HepG2 (cell line): ENCODE measurements around the gene SPEM2. TPM values are rescaled to one million over a fixed set of nuclear protein-coding genes. Genes with fewer than 3 reads are reported as not detected.

ENCODE experiments used
- ATAC-seq: fragments of 200-7000 bp; cut with Tn5 transposase; 3 replicates; pipeline ENCODE4 v1.9.1; 2020; ENCODE audit warnings: mild to moderate bottlenecking, moderate library complexity
- BruUV-seq: library from RNA; stranded (reverse); fragments of 400-500 nt; replicated peaks from 2 replicates; lab custom pipeline; 2021; lab: Mats Ljungman, UMichigan
- CTCF ChIA-PET: fragments of 300-600 bp; formaldehyde crosslinking; extraction: SDS; loops from one replicate; lab custom pipeline; 2021; ENCODE audit warnings: low total read pairs, inconsistent platforms, low intra/inter-chr PET ratio; lab: Yijun Ruan, JAX
- POLR2A ChIA-PET: fragments of 350-600 bp; sonication (Branson Sonifier 250); formaldehyde crosslinking; loops from one replicate; lab custom pipeline; 2020; ENCODE audit warnings: antibody characterized with exemption, inconsistent platforms; lab: Yijun Ruan, JAX
- DNase-seq: peaks from one replicate; pipeline ENCODE4 v3.0.0-alpha.2; 2015; ENCODE audit warnings: low spot score
- FAIRE-seq: peaks from 3 replicates; lab custom pipeline; 2011; peaks lifted over from hg19 to GRCh38; lab: Jason Lieb, UNC
- H2AFZ ChIP-seq: one replicate; pipeline ENCODE4 v1.6.1; 2011; ENCODE audit warnings: low read length, inconsistent platforms
- H3K27ac ChIP-seq: fragments of 300-600 bp; 3 replicates; pipeline ENCODE4 v1.8.0; 2011; ENCODE audit warnings: mixed run types, mild to moderate bottlenecking, mixed read lengths, low read length, inconsistent platforms; ENCODE audit not compliant: insufficient read depth; ENCODE audit errors: extremely low read length
- H3K27me3 ChIP-seq, 2 experiments: fragments of 200-600 bp in 1 of 2; 2 replicates in 1 of 2; 3 replicates in 1 of 2; pipeline versions ENCODE4 v1.6.0 to v1.8.0; 2011; ENCODE audit warnings: low read length in 2 of 2, mild to moderate bottlenecking in 2 of 2, moderate library complexity in 2 of 2, inconsistent platforms in 1 of 2; ENCODE audit not compliant: insufficient read depth in 2 of 2, control insufficient read depth in 1 of 2
- H3K36me3 ChIP-seq, 2 experiments: fragments of 200-600 bp in 1 of 2; replicated peaks in 1 of 2; 2 replicates in 1 of 2; 3 replicates in 1 of 2; pipeline versions ENCODE4 v1.5.1 to v1.8.0; 2011; ENCODE audit warnings: low read length in 2 of 2, inconsistent platforms in 1 of 2; ENCODE audit not compliant: insufficient read depth in 2 of 2, control insufficient read depth in 1 of 2
- H3K4me1 ChIP-seq: 2 replicates; pipeline ENCODE4 v1.5.1; 2012; ENCODE audit warnings: low read length, inconsistent platforms; ENCODE audit not compliant: insufficient read depth
- H3K4me2 ChIP-seq: 2 replicates; pipeline ENCODE4 v1.6.0; 2011; ENCODE audit warnings: low read depth, low read length, inconsistent platforms
- H3K4me3 ChIP-seq, 3 experiments: fragments of 200-600 bp in 1 of 3; sonication (generic), shearing (Covaris generic) in 1 of 3; replicated peaks in 1 of 3; 2 replicates each; pipeline ENCODE4 v1.5.1; 2011 to 2016; ENCODE audit warnings: low read length in 3 of 3, inconsistent platforms in 2 of 3, low read depth in 2 of 3, mild to moderate bottlenecking in 2 of 3, control low read depth in 1 of 3, mixed read lengths in 1 of 3; ENCODE audit not compliant: insufficient read depth in 1 of 3
- H3K79me2 ChIP-seq: one replicate; pipeline ENCODE4 v1.6.1; 2011; ENCODE audit warnings: low read length, inconsistent platforms; ENCODE audit not compliant: insufficient read depth
- H3K9ac ChIP-seq: 2 replicates; pipeline ENCODE4 v1.6.0; 2011; ENCODE audit warnings: mild to moderate bottlenecking, low read depth, low read length, inconsistent platforms; ENCODE audit not compliant: insufficient read depth
- H3K9me3 ChIP-seq: 2 replicates; pipeline ENCODE4 v1.5.1; 2012; ENCODE audit warnings: mild to moderate bottlenecking, low read length
- H4K20me1 ChIP-seq: 2 replicates; pipeline ENCODE4 v1.6.0; 2011; ENCODE audit warnings: inconsistent platforms, mild to moderate bottlenecking, low read length, moderate library complexity; ENCODE audit not compliant: insufficient read depth
- ARID2 ChIP-seq: sonication (generic); formaldehyde crosslinking; IDR thresholded peaks from 2 replicates; pipeline ENCODE4 v1.8.1; 2022; ENCODE audit warnings: mild to moderate bottlenecking, missing genetic modification reagents, borderline replicate concordance
- ATF4 ChIP-seq, 2 experiments: fragments of 450-650 bp in 1 of 2; sonication (generic) in 1 of 2; formaldehyde crosslinking; IDR thresholded peaks; 2 replicates each; pipeline versions ENCODE4 v1.5.0 to v1.8.0; 2020 to 2022; ENCODE audit warnings: mild to moderate bottlenecking in 1 of 2, missing genetic modification reagents in 1 of 2
- EHMT2 ChIP-seq: fragments of 200-600 bp; sonication (generic); IDR thresholded peaks from 2 replicates; pipeline ENCODE4 v1.7.0; 2017; ENCODE audit warnings: antibody characterized with exemption, low read depth, low read length, borderline replicate concordance
- GABPB1 ChIP-seq: IDR thresholded peaks from 2 replicates; pipeline ENCODE4 v1.6.1; 2016; ENCODE audit warnings: mild to moderate bottlenecking, missing genetic modification reagents, moderate library complexity, missing compliant biosample characterization
- IRX3 ChIP-seq: sonication (generic); formaldehyde crosslinking; IDR thresholded peaks from 2 replicates; pipeline ENCODE4 v1.8.1; 2023; ENCODE audit warnings: mild to moderate bottlenecking, low read depth, missing genetic modification reagents, borderline replicate concordance
- MEF2D ChIP-seq: sonication (generic); formaldehyde crosslinking; IDR thresholded peaks from 2 replicates; pipeline ENCODE4 v1.5.1; 2020; ENCODE audit warnings: mild to moderate bottlenecking, missing genetic modification reagents
- MTA1 ChIP-seq: sonication (generic); formaldehyde crosslinking; IDR thresholded peaks from 2 replicates; pipeline ENCODE4 v1.4.0; 2020; ENCODE audit warnings: missing genetic modification reagents, mild to moderate bottlenecking, borderline replicate concordance
- NR2C2 ChIP-seq: sonication (generic); formaldehyde crosslinking; IDR thresholded peaks from 2 replicates; pipeline ENCODE4 v1.4.0; 2020; ENCODE audit warnings: missing genetic modification reagents, mild to moderate bottlenecking, moderate library complexity, borderline replicate concordance
- PATZ1 ChIP-seq: sonication (generic); formaldehyde crosslinking; IDR thresholded peaks from 2 replicates; pipeline ENCODE4 v1.4.0; 2020; ENCODE audit warnings: missing genetic modification reagents
- RARA ChIP-seq: IDR thresholded peaks from 2 replicates; pipeline ENCODE4 v1.6.1; 2016; ENCODE audit warnings: missing genetic modification reagents, missing compliant biosample characterization
- RXRA ChIP-seq: sonication (generic); formaldehyde crosslinking; IDR thresholded peaks from 2 replicates; pipeline ENCODE4 v1.5.1; 2020; ENCODE audit warnings: missing genetic modification reagents
- SIN3A ChIP-seq: IDR thresholded peaks from 2 replicates; pipeline ENCODE4 v1.6.1; 2011; ENCODE audit warnings: low read depth, mild to moderate bottlenecking, control low read depth, low read length, borderline replicate concordance
- SRSF1 ChIP-seq: fragments of 200-400 bp; formaldehyde crosslinking; optimal IDR thresholded peaks from 2 replicates; pipeline ENCODE3; 2017; ENCODE audit warnings: mild to moderate bottlenecking, low read depth, low read length, moderate library complexity
- ZEB1 ChIP-seq: IDR thresholded peaks from 2 replicates; pipeline ENCODE4 v1.6.1; 2012; ENCODE audit warnings: mild to moderate bottlenecking, low read depth, inconsistent platforms; ENCODE audit not compliant: insufficient replicate concordance
- ZNF280B ChIP-seq: sonication (generic); formaldehyde crosslinking; IDR thresholded peaks from 2 replicates; pipeline ENCODE4 v1.5.0; 2020; ENCODE audit warnings: missing genetic modification reagents, mild to moderate bottlenecking, borderline replicate concordance
- ZNF3 ChIP-seq: IDR thresholded peaks from 2 replicates; pipeline ENCODE4 v1.7.0; 2017; ENCODE audit warnings: inconsistent platforms
- ZNF30 ChIP-seq: sonication (generic); formaldehyde crosslinking; IDR thresholded peaks from 2 replicates; pipeline ENCODE4 v1.5.0; 2020; ENCODE audit warnings: mild to moderate bottlenecking, missing genetic modification reagents
- ZNF629 ChIP-seq: sonication (generic); formaldehyde crosslinking; conservative IDR thresholded peaks from 2 replicates; pipeline ENCODE4 v1.5.0; 2020; ENCODE audit warnings: missing genetic modification reagents
- ZNF816 ChIP-seq: sonication (generic); formaldehyde crosslinking; IDR thresholded peaks from 2 replicates; pipeline ENCODE4 v1.8.0; 2022; ENCODE audit warnings: missing genetic modification reagents, mild to moderate bottlenecking, borderline replicate concordance
- ZSCAN22 ChIP-seq: sonication (generic); formaldehyde crosslinking; IDR thresholded peaks from 2 replicates; pipeline ENCODE4 v1.4.0; 2020; ENCODE audit warnings: mild to moderate bottlenecking, missing genetic modification reagents
- WGBS: methylation state at CpG from one replicate; pipeline ENCODE4 v1.1.6; 2017; ENCODE audit warnings: low lambda C conversion rate; 5-methylcytosine and 5-hydroxymethylcytosine counted together
- in situ Hi-C: cut with HindIII; loops from 2 replicates; pipeline ENCODE4 v1.10.0; 2017; ENCODE audit warnings: low pct_unique_long_range_greater_than_20kb; ENCODE audit not compliant: extremely low pct_ligation_motif_present
- intact Hi-C: fragments of 100-400 bp; cut with micrococcal nuclease; formaldehyde crosslinking; loops from one replicate; pipeline ENCODE4 v1.10.0; 2022; ENCODE audit not compliant: unreplicated experiment
- polyA plus RNA-seq, 8 experiments: library from polyadenylated mRNA; depleted of rRNA in 3 of 8; stranded (reverse) in 7 of 8; unstranded in 1 of 8; fragments of >200 nt; fragmentation: Illumina TruSeq in 4 of 8; extraction: Trizol in 4 of 8; gene quantifications; 2 replicates each; pipeline versions ENCODE4 v1.2.1 to v1.2.3, GENCODE V29; 2011 to 2016; ENCODE audit warnings: low read depth in 4 of 8, missing spikeins in 1 of 8, mixed read lengths in 1 of 8; ENCODE audit not compliant: insufficient read depth in 1 of 8
- total RNA-seq, 5 experiments: library from RNA; depleted of rRNA; stranded (reverse); fragments of >200 nt; fragmentation: Illumina TruSeq; extraction: Trizol; gene quantifications; 2 replicates each; pipeline ENCODE4 v1.2.3, GENCODE V29; 2016; ENCODE audit warnings: low read depth in 1 of 5

Gene SPEM2
- total and polyA plus RNA-seq, 2 of the 13 experiments (the other 11 are each of a cell fraction or from before 2014, with no cell fraction given) = not detected

GRCh38 chr17:7405350-7406234 lies 19.8 kb upstream of the SPEM2 start:
- FAIRE-seq = no peak
- ChIA-PET POLR2A (interaction anchor here (3.2 to 3.3 kb wide), 2 partner anchors 35 to 53 kb away, joined by 21 to 44 read pairs; partner anchors contain the start of genes FGF11, KCTD11 and TMEM95), CTCF (no interaction called here)
- Histone ChIP-seq H3K9me3 (no peaks in the 10 kb centered on the region), H3K4me3 (peak overlapping the region; percentile 62 to 95 (median 70)), H3K4me2 (peak overlapping the region; percentile 80), H3K27me3 (no peaks in the 10 kb centered on the region; a peak in 1 of 5 replicates), H3K36me3 (0 out of 5 replicates have a peak, but pooled peaks cover 0 to 2% of the 10 kb centered on the region in 2 experiments), H3K27ac (no peak overlapping the region), H3K4me1 (peaks cover 18% of the 10 kb centered on the region), H3K9ac (peak overlapping the region; percentile 69; the same call in 1 of the 2 replicates), H2AFZ (no peak overlapping the region), H3K79me2 (peaks cover 4% of the 10 kb centered on the region), H4K20me1 (no peaks in the 10 kb centered on the region)
- BruUV-seq = TSS peak; percentile 48
- no peak for DNase-seq
- 19% methylated on average over 28 of the region's 38 CpGs for WGBS
- in situ Hi-C loops (no loop called here), intact Hi-C loops (no loop called here)
- ATAC-seq = no peak
- no peak for TF ChIP-seq ARID2 (CRISPR knock-in tag)
- no peak for TF ChIP-seq ZNF816
- no peak for TF ChIP-seq EHMT2
- no peak for TF ChIP-seq MEF2D (CRISPR knock-in tag)
- TF ChIP-seq IRX3 (CRISPR knock-in tag) = no peak
- TF ChIP-seq ZNF629 (CRISPR knock-in tag) = no peak
- TF ChIP-seq GABPB1 = peak; percentile 13; the same call in 1 of the 2 replicates
- no peak for TF ChIP-seq SIN3A
- no peak for TF ChIP-seq ZNF280B (CRISPR knock-in tag)
- no peak for TF ChIP-seq NR2C2 (CRISPR knock-in tag)
- TF ChIP-seq MTA1 (CRISPR knock-in tag) = peak; percentile 5; the same call in 1 of the 2 replicates
- TF ChIP-seq ZNF30 = no peak
- no peak for TF ChIP-seq ZSCAN22 (CRISPR knock-in tag)
- TF ChIP-seq ATF4 (CRISPR knock-in tag; IDR thresholded peaks at IDR 0.05) = no peak
- TF ChIP-seq RXRA (CRISPR knock-in tag) = no peak
- no peak for TF ChIP-seq RARA (CRISPR knock-in tag)
- TF ChIP-seq ZEB1 = no peak
- TF ChIP-seq SRSF1 = peak; percentile 33
- TF ChIP-seq ZNF3 (CRISPR knock-in tag) = no peak
- TF ChIP-seq PATZ1 (CRISPR knock-in tag) = peak; percentile 42
